ENCODE data around the gene ILF3.

Gene ILF3

GRCh38 chr19:10618846-10619245 lies 35.3 kb upstream of the ILF3 start:
- Histone ChIP-seq H3K4me3 (no peak overlapping the region), H3K27ac (no peak overlapping the region)
- TF ChIP-seq CTCF (IDR thresholded peaks at IDR 0.05) = no peak
- no peak for DNase-seq (ENCODE audit: low spot score)

- no peak for TF ChIP-seq CTCF (IDR thresholded peaks at IDR 0.05)
- H3K27ac ChIP-seq = no peak overlapping the region
- H3K4me3 ChIP-seq = no peak overlapping the region
- no peak for DNase-seq (ENCODE audit: low spot score)
Measured at GRCh38 chr19:10620786-10621185, 33.4 kb upstream of the ILF3 start.

- H3K4me3 ChIP-seq = no peak overlapping the region
- H3K27ac ChIP-seq = no peak overlapping the region
- DNase-seq (ENCODE audit: low spot score) = no peak
- TF ChIP-seq CTCF (IDR thresholded peaks at IDR 0.05) = no peak
Measured at GRCh38 chr19:10621966-10622365, 32.2 kb upstream of the ILF3 start.

- peak overlapping the region in 1 of 2 donors; percentile 91 for H3K27ac ChIP-seq
- DNase-seq (ENCODE audit: low spot score) = no peak
Measured at GRCh38 chr19:10624585-10624984, 29.6 kb upstream of the ILF3 start.

GRCh38 chr19:10625003-10625761 lies 29.0 kb upstream of the ILF3 start, which contains the start of gene SLC44A2:
Gene SLC44A2 (plus strand): TSS chr19:10625553. CDS start chr19:10625634, 81 bp downstream.
- peak within 1 kb of the TSS; percentile 77 to 91 for H3K27ac ChIP-seq
- peak; percentile 83 for DNase-seq (ENCODE audit: low spot score)

More at GRCh38 chr19:10624585-10624984, 29.6 kb upstream of the ILF3 start:
- peak overlapping the region; percentile 81 for H3K4me3 ChIP-seq
- TF ChIP-seq CTCF (IDR thresholded peaks at IDR 0.05) = no peak

GRCh38 chr19:10625762-10626138 lies 28.4 kb upstream of the ILF3 start:
- Histone ChIP-seq H3K4me3 (peak overlapping the region; percentile 81), H3K27ac (peak overlapping the region; percentile 77 to 91)
- no peak for TF ChIP-seq CTCF (IDR thresholded peaks at IDR 0.05)
- DNase-seq (ENCODE audit: low spot score) = no peak

More at GRCh38 chr19:10625003-10625761, 29.0 kb upstream of the ILF3 start, which contains the start of gene SLC44A2:
- H3K4me3 ChIP-seq = peak within 1 kb of the TSS; percentile 81
- no peak for TF ChIP-seq CTCF (IDR thresholded peaks at IDR 0.05)

GRCh38 chr19:10631874-10632273 lies 22.3 kb upstream of the ILF3 start:
- DNase-seq (ENCODE audit: low spot score) = no peak
- TF ChIP-seq CTCF (IDR thresholded peaks at IDR 0.05) = no peak
- no peak overlapping the region for H3K27ac ChIP-seq
- no peak overlapping the region for H3K4me3 ChIP-seq
